HG02623 (cell line): ENCODE measurements around the gene HSPA4L.

Experiments
- ATAC-seq: cut with Tn5 transposase; IDR thresholded peaks from one replicate; pipeline ENCODE4 v1.9.1; 2021; ENCODE audit warnings: moderate library complexity; ENCODE audit not compliant: unreplicated experiment

The HSPA4L gene

GRCh38 chr4:127782275-127783025 lies at the start of gene HSPA4L:
Gene HSPA4L, plus strand, starts transcription at chr4:127782322. Its CDS starts 229 bp downstream, at chr4:127782551.
- peak; percentile 26 for ATAC-seq

DNA sequence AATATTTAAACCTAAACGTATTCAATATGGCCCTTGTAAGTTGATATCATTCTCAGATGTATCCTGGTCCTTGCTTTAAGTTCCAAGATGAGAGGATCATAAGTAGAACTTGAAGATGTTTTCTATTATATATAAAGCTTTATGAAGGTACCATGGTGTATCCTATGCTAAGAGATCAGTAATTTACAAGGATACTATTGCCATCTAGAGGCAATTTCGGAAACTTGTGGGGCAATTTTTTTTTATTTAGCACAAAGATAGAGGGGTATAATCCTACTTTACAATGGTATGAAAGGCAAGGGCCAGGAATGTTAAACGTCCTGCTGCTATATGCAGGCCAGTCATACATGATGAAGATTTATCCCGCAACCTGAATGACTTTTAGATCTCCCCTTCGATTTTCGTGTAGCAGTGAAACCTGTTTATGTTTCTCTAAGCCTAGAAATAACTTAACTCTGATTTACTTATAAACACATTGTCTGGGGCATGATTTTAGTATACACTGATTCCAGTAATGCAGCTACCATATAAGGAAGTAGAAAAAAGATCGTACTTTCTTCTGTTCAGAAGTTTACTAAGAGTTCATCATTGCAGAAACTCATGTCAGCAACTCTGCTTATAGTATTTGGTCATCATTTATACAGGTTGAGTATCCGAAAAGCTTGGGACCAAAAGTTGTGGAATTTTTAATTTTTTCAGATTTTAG lies 49.3 kb upstream of the HSPA4L start:
- no peak for ATAC-seq

DNA sequence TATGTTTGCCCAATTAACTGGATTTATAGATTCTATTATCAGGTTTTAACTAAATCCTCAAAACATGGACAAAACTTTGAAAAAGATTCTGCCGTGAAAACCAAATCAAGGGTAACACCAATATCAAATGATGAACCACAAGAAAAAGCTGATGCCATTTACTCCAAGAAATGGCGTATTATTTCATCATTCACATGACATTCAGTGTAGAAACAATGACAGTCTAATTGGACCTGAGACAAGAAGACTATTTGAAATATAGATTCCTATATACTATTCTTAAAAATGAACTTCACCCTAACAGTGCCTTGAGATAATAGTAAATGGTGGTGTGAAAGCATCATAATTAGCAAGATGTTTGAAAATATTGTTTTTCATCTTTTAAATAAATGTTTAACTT lies 47.1 kb upstream of the HSPA4L start:
- no peak for ATAC-seq

DNA sequence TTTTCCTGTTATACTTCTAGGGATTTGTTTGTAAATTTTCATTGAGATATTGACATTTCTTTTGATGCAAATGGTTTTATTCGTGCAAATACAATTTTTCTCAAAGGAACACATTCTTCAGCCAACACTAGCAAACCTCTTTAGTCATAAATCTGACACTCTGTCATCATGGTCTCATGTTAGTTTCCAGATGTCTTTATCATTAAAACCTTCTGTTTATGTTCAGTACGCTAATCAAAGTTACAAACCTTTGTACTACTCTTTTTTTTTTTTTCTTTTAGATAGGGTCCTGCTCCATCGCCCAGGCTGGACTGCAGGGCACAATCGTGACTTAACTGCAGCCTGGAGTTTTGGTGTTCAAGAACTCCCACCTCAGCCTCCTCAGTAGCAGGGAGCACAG lies 44.8 kb upstream of the HSPA4L start:
- ATAC-seq: no peak

DNA sequence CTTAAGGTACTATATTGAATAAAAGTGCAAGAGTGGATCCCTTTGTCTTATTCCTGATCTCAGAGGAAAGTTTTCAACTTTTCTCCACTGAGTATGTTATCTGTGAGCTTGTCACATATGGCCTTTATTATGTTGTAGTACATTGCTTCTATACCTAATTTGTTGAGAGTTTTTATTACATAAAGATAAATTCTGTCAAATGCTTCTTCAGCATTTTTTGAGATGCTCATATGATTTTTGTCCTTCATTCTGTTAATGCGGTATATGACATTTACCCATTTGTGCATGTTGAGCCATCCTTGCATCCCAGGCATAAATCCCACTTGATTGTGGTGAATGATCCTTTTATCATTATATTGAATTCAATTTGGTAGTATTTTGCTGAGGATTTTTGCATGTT lies 40.9 kb upstream of the HSPA4L start:
- ATAC-seq: no peak

DNA sequence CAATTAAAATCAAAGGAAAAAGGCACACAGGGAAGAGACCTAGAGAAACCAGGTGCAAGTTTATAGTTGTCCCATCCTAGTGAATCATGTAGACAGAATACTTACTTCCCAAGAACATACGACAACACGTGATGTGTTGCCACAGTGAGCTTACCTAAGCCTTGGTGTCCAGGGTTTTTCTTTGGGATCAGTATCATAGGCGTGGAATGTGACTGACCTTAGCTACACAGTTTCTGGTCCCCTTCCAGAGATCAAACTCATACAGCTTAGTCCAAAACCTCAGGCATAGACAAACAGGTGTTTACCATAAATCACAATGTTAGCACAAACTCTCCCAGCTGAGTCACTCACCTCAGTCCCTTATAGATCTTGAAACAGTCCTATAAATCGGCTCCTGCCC lies 34.2 kb upstream of the HSPA4L start:
- no peak for ATAC-seq

DNA sequence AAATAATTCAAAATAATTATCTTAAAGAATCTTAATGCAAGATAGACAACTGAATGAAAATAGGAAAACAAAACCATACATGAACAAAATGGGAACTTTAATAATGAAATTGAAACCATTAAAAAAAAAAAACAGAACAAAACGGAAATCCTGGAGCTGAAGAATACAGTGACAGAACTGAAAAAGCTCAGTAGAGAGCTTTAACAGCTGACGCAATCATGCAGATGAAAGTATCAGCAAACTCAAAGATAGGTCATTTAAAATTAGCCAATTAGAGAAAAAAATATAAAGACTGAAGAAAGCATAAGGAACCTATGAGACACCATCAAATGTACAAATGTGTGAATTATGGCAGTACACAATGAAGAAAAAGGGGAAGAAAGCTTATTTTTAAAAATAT lies 33.2 kb upstream of the HSPA4L start:
- no peak for ATAC-seq

DNA sequence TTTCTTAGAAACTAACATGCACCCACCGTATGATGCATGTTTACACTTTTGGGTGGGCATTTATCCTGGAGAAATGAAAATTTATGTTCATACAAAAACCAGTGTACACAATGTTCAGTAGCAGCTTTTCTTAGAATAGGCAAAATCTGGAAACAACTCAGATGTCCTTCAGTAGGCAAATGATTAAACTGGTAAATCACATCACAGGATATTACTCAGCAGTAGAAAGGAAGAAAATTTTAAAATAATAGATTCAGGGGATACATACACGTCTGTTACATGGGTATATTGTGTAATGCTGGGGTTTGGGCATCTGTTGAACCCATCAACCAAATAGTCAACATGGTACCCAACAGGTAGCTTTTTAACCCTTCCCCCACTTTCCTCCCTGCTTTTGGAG lies 25.2 kb upstream of the HSPA4L start:
- ATAC-seq: no peak

DNA sequence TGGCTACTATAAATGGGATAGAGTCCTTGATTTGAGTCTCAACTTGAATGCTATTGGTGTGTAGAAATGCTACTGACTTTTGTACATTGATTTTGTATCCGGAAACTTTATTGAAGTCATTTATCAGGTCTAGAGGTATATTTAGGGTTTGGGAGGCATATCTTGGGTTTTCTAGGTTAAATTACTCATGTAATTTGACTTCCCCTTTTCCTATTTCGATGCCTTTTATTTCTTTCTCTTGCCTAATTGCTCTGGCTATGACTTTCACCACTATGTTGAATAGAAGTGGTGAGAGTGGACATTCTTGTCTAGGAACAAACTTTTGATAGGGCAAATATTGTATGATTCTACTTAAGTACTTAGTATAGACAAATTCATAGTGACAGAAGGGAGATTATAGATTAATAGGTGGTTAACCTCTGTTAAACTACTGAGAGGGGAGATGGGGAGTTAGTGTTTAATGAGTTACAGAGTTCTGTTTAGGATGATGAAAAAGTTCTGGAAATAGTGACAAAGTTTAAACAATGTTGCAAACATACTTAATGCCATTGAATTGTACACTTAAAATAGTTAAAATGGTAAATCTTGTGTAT lies 22.8 kb upstream of the HSPA4L start:
- no peak for ATAC-seq

GRCh38 chr4:127759893-127760292 lies 22.2 kb upstream of the HSPA4L start:
- no peak for ATAC-seq

DNA sequence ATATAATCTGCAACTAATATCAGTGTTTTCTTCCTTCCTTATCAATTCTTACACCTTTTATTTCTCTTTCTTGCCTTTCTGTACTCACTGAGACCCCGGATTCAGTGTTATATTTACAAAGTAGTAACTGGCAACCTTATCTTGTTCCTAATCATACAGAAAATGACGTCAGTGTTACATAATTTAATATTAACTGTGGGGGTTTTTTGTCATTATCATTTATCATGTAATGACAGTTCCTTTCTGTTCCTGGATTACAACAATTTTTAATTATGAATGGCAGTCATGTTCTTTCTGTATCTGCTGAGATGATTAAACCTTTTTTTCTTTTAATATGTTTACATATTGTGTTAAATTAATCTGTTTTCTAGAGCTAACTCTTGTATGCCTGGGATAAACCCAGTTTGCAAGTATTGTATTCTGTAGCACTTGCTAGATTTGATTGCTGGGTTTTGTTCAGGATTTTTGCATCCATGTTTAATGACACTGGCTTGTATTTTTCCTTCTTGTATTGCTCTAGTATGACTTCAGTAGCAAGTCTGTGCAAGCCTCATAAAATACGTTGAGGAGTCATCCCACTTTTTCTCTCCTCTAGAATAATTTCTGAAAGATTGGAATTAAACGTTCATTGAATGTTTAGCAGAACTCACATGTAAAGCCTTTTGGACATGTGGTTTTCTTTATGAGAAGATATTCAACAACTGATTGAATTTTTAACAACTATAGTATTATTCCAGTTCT lies 10.4 kb upstream of the HSPA4L start:
- ATAC-seq: no peak

DNA sequence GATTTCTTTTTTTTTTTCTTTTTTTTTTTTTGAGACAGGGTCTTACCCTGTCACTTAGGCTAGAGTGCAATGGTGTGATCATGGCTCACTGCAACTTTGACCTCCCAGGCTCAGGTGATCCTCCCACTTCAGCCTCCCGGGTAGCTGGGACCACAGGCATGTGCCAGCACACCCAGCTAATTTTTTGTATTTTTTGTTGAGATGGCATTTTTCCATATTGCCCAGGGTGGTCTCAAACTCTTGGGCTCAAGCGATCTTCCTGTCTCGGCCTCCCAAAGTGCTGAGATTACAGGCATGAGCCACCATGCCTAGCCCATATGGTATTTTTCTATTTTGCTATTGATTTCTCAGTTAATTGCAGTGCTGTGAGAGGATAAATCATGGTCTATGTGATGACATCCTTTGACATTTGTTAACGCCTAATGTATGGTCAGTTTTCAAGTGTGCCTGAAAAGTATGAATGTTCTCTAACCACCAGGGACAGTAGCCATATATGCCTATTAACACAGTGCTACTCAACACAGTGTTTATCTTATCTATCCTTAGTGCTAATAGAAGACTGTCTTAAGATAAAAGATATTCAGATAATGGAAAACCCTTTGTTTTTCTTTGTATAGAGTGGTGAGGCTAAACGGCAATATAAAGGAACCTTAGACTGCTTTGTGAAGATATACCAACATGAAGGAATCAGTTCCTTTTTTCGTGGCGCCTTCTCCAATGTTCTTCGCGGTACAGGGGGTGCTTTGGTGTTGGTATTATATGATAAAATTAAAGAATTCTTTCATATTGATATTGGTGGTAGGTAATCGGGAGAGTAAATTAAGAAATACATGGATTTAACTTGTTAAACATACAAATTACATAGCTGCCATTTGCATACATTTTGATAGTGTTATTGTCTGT lies 9.1 kb upstream of the HSPA4L start:
- ATAC-seq: no peak

GRCh38 chr4:127775843-127776242 lies 6.3 kb upstream of the HSPA4L start:
- peak; percentile 47 for ATAC-seq

GRCh38 chr4:127776620-127777019 lies 5.5 kb upstream of the HSPA4L start:
- ATAC-seq: no peak

DNA sequence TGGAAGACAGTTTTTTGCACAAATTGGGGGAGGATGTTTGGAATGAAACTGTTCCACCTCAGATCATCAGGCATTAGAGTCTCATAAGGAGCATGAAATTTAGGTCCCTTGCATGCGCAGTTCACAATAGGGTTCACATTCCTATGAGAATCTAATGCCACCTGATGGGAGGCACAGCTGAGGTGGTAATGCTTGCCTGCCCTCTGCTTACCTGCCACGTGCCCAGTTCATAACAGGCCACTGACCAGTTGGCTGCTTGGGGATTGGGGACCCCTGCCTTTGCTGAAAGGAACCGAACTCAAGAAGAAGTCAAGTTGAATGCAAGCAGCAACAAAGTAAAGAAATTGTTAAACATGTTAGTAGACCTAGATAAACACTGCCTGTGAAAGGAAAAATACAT lies 4.6 kb upstream of the HSPA4L start:
- no peak for ATAC-seq

DNA sequence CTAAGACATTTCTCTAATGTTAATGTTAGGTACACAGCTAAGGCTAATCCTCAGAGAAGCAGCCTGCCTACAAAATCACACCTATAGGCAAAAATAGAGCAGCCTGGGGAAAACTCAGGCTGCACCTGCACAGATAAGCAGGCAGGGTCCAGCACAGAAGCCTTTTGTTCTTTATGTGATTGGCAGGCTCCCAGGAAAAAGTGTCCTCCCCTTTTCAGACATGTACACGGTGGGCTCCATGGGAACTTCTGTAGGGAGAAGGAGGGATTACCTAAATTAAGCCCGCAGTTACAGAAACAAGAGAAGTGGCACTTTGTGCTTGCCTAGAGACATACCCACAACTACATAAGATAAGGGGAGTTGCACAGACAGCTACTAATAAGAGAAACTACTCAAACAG lies 4.0 kb upstream of the HSPA4L start:
- ATAC-seq: no peak

DNA sequence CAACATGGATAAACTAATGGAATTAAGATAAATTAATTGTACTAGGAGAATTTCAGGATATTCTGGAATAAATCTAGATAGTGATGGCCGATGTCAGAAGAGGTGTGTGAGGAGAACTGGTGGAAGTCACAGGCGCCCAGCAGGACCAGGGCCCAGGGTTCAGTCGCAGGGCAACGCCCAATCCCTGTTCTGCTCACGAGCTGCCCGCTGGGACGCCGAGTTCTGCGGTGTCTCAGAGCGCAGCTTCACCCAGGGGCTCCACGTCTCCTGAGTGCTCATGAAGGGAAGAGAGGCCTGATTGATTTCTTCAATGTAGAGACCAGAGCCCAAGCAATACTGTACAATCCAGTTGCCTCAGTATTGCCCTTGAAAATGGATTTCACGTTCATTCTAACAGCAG lies 1.5 kb upstream of the HSPA4L start:
- no peak for ATAC-seq

GRCh38 chr4:127781300-127782024 lies 660 bp upstream of the HSPA4L start:
- ATAC-seq: peak; percentile 25

DNA sequence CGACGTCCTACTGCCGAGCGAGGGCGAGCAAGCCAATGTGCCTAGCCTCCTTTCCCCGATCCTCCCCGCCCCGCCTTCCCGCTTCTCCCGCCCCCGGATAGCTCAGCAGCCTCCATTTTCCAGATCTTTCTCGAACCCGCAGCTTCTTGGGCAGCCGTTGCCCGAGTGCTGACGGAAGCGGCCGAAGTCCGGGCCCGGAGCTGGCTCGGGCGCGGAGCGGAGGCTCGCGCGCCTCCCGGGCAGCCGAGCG lies 172 bp upstream of the HSPA4L start:
- ATAC-seq: peak; percentile 74
